Prostate gland (tissue), 2 donors: ENCODE measurements around the gene SPATS1. TPM values are rescaled to one million over a fixed set of nuclear protein-coding genes. Genes with fewer than 3 reads are reported as not detected.

Experiments
- DNase-seq: peaks from one replicate; pipeline ENCODE4 v3.0.0-alpha.2; 2019; ENCODE audit warnings: low spot score
- H3K27ac ChIP-seq, 2 donors: fragments of 200-600 bp; sonication (generic); 2 replicates each; pipeline ENCODE4 v1.5.1; 2017 to 2019
- H3K27me3 ChIP-seq: fragments of 200-600 bp; sonication (generic); replicated peaks from 2 replicates; pipeline ENCODE4 v1.5.1; 2019; ENCODE audit not compliant: insufficient read depth
- H3K36me3 ChIP-seq, 2 donors: fragments of 200-600 bp; sonication (generic); 1 replicate in 1 of 2; 2 replicates in 1 of 2; pipeline versions ENCODE4 v1.5.1 to v1.8.1; 2017 to 2019
- H3K4me1 ChIP-seq: fragments of 200-600 bp; sonication (generic); replicated peaks from 2 replicates; pipeline ENCODE4 v1.5.1; 2019
- H3K4me3 ChIP-seq, 2 donors: fragments of 200-600 bp; sonication (generic); 2 replicates each; pipeline ENCODE4 v1.5.1; 2017 to 2019
- H3K9me3 ChIP-seq: fragments of 200-600 bp; sonication (generic); 2 replicates; pipeline ENCODE4 v1.5.1; 2017
- CTCF ChIP-seq, 4 experiments: fragments of 200-600 bp in 2 of 4; fragments of 450-650 bp in 2 of 4; sonication (generic) in 2 of 4; IDR thresholded peaks; 1 replicate in 3 of 4; 2 replicates in 1 of 4; pipeline ENCODE4 v1.5.1; 2016 to 2019; ENCODE audit warnings: antibody characterized with exemption in 4 of 4, mild to moderate bottlenecking in 2 of 4, moderate library complexity in 2 of 4
- POLR2A ChIP-seq: fragments of 450-650 bp; IDR thresholded peaks from one replicate; pipeline ENCODE4 v1.6.1; 2016; ENCODE audit warnings: antibody characterized with exemption, mild to moderate bottlenecking
- POLR2AphosphoS5 ChIP-seq: sonication (generic); formaldehyde crosslinking; IDR thresholded peaks from one replicate; pipeline ENCODE4 v1.6.1; 2017; ENCODE audit warnings: antibody characterized with exemption
- WGBS: methylation state at CpG from one replicate; pipeline ENCODE4 v1.1.5; 2018; 5-methylcytosine and 5-hydroxymethylcytosine counted together
- intact Hi-C: fragments of 100-400 bp; cut with DNase I; formaldehyde crosslinking; loops from one replicate; pipeline ENCODE4 v1.14.2; 2022
- total RNA-seq, 2 donors: library from RNA; depleted of rRNA; stranded (reverse); fragments of >200 nt; gene quantifications; one replicate each; pipeline ENCODE4 v1.1.0, GENCODE V29; 2016

The SPATS1 gene
- total RNA-seq, 2 donors from 2014 or later: 2.0 TPM; not detected in 1

GRCh38 chr6:44305200-44305725 lies 37.2 kb upstream of the SPATS1 start:
- H3K27me3 ChIP-seq: no peaks in the 10 kb centered on the region
- intact Hi-C loops: loop anchor here (5.0 kb wide), 1 partner anchor 38 kb away; the partner anchor contains the start of gene NFKBIE
- H3K9me3 ChIP-seq: no peaks in the 10 kb centered on the region
- TF ChIP-seq POLR2AphosphoS5: no peak
- no peak for TF ChIP-seq POLR2A
- no peak for TF ChIP-seq CTCF (IDR thresholded peaks at IDR 0.05)
- DNase-seq: no peak
- peaks cover 13 to 20% of the 10 kb centered on the region in 2 donors for H3K36me3 ChIP-seq
- WGBS: 93% methylated on average over 3 of the region's 5 CpGs
- no peaks in the 10 kb centered on the region for H3K4me1 ChIP-seq
- H3K27ac ChIP-seq: no peak overlapping the region
- H3K4me3 ChIP-seq: no peak overlapping the region

GRCh38 chr6:44306710-44307109 lies 35.7 kb upstream of the SPATS1 start:
- peaks cover 14 to 20% of the 10 kb centered on the region in 2 donors for H3K36me3 ChIP-seq
- TF ChIP-seq POLR2AphosphoS5 (no peak), CTCF (IDR thresholded peaks at IDR 0.05) (no peak), POLR2A (no peak)
- 87% methylated on average over 8 of the region's 8 CpGs for WGBS

GRCh38 chr6:44307217-44307616 lies 35.2 kb upstream of the SPATS1 start:
- Histone ChIP-seq H3K4me3 (no peak overlapping the region), H3K36me3 (peaks cover 14 to 15% of the 10 kb centered on the region in 2 donors), H3K27me3 (no peaks in the 10 kb centered on the region), H3K9me3 (no peaks in the 10 kb centered on the region), H3K27ac (no peak overlapping the region), H3K4me1 (peaks cover 3% of the 10 kb centered on the region)
- DNase-seq: no peak
- TF ChIP-seq POLR2A: no peak
- no peak for TF ChIP-seq POLR2AphosphoS5
- no peak for TF ChIP-seq CTCF (IDR thresholded peaks at IDR 0.05)
- 95% methylated on average over 10 of the region's 10 CpGs for WGBS
- intact Hi-C loops: loop anchor here (5.0 kb wide), 1 partner anchor 40 kb away; the partner anchor contains the start of gene NFKBIE

More at GRCh38 chr6:44306710-44307109, 35.7 kb upstream of the SPATS1 start:
- H3K9me3 ChIP-seq: no peaks in the 10 kb centered on the region
- H3K4me3 ChIP-seq: no peak overlapping the region
- DNase-seq: no peak
- no peak overlapping the region for H3K27ac ChIP-seq
- H3K27me3 ChIP-seq: no peaks in the 10 kb centered on the region
- intact Hi-C loops: loop anchor here (5.0 kb wide), 1 partner anchor 39 kb away; the partner anchor contains the start of gene NFKBIE
- no peaks in the 10 kb centered on the region for H3K4me1 ChIP-seq

- H3K27ac ChIP-seq: no peak overlapping the region
- TF ChIP-seq CTCF (IDR thresholded peaks at IDR 0.05) (no peak), POLR2AphosphoS5 (no peak), POLR2A (no peak)
- H3K9me3 ChIP-seq: no peaks in the 10 kb centered on the region
- intact Hi-C loops: loop anchor here (5.0 kb wide), 1 partner anchor 42 kb away; the partner anchor contains the start of gene NFKBIE
- 72% methylated on average over 2 of the region's 2 CpGs for WGBS
- H3K4me3 ChIP-seq: no peak overlapping the region
- peaks cover 5% of the 10 kb centered on the region for H3K4me1 ChIP-seq
- H3K27me3 ChIP-seq: no peaks in the 10 kb centered on the region
- no peak for DNase-seq
- H3K36me3 ChIP-seq: peaks cover 4 to 15% of the 10 kb centered on the region in 2 donors
Measured at GRCh38 chr6:44309092-44309491, 33.4 kb upstream of the SPATS1 start.

DNA sequence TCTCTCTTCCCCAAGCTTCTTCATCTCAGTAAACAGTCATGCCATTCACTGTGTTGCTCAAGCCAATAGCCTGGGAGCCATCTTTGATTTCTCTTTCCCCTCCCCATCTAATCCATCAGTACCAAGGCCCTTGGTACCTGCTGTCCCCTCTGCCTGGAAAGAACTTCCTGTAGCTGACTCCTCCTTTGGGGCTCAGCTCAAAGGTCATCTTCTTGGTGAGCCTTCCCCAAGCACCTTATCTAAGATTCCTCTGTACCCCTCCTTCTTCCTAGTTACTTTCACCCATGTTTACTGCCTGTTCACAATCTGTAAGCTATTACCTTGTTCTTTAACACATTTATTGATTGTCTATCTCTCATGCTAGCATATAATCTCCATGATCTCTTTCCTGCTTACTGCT lies 32.8 kb upstream of the SPATS1 start:
- Histone ChIP-seq H3K4me3 (no peak overlapping the region), H3K36me3 (peaks cover 3 to 15% of the 10 kb centered on the region in 2 donors), H3K4me1 (peaks cover 5% of the 10 kb centered on the region), H3K27me3 (no peaks in the 10 kb centered on the region), H3K27ac (no peak overlapping the region), H3K9me3 (no peaks in the 10 kb centered on the region)
- TF ChIP-seq POLR2A: no peak
- TF ChIP-seq CTCF (IDR thresholded peaks at IDR 0.05): no peak
- TF ChIP-seq POLR2AphosphoS5: no peak
- DNase-seq: no peak
- intact Hi-C loops: loop anchor here (5.0 kb wide), 1 partner anchor 42 kb away; the partner anchor contains the start of gene NFKBIE
